ENCODE results near the gene LILRA5. TPM values are rescaled to one million over a fixed set of nuclear protein-coding genes. Genes with fewer than 3 reads are reported as not detected.

The LILRA5 gene
- total RNA-seq, 2 donors from 2014 or later: 9.6 to 12.2 TPM

GRCh38 chr19:54337858-54338230 lies 24.9 kb upstream of the LILRA5 start:
- ATAC-seq (ENCODE audit: insufficient number of reproducible peaks, low FRiP score, low read depth) (no peak), DNase-seq (ENCODE audit: low spot score) (no peak)
- no peak overlapping the region for H3K4me3 ChIP-seq
- H3K36me3 ChIP-seq: no peaks in the 10 kb centered on the region
- H3K9me3 ChIP-seq: no peaks in the 10 kb centered on the region
- TF ChIP-seq, protein P1, sequence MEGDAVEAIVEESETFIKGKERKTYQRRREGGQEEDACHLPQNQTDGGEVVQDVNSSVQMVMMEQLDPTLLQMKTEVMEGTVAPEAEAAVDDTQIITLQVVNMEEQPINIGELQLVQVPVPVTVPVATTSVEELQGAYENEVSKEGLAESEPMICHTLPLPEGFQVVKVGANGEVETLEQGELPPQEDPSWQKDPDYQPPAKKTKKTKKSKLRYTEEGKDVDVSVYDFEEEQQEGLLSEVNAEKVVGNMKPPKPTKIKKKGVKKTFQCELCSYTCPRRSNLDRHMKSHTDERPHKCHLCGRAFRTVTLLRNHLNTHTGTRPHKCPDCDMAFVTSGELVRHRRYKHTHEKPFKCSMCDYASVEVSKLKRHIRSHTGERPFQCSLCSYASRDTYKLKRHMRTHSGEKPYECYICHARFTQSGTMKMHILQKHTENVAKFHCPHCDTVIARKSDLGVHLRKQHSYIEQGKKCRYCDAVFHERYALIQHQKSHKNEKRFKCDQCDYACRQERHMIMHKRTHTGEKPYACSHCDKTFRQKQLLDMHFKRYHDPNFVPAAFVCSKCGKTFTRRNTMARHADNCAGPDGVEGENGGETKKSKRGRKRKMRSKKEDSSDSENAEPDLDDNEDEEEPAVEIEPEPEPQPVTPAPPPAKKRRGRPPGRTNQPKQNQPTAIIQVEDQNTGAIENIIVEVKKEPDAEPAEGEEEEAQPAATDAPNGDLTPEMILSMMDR (IDR thresholded peaks at IDR 0.05): no peak
- no peaks in the 10 kb centered on the region for H3K4me1 ChIP-seq (ENCODE audit: control insufficient read depth in 1 of 2, low read depth in 2 of 2)
- no peak overlapping the region for H3K27ac ChIP-seq
- H3K27me3 ChIP-seq (replicated peaks; ENCODE audit: insufficient read depth): no peaks in the 10 kb centered on the region

DNA sequence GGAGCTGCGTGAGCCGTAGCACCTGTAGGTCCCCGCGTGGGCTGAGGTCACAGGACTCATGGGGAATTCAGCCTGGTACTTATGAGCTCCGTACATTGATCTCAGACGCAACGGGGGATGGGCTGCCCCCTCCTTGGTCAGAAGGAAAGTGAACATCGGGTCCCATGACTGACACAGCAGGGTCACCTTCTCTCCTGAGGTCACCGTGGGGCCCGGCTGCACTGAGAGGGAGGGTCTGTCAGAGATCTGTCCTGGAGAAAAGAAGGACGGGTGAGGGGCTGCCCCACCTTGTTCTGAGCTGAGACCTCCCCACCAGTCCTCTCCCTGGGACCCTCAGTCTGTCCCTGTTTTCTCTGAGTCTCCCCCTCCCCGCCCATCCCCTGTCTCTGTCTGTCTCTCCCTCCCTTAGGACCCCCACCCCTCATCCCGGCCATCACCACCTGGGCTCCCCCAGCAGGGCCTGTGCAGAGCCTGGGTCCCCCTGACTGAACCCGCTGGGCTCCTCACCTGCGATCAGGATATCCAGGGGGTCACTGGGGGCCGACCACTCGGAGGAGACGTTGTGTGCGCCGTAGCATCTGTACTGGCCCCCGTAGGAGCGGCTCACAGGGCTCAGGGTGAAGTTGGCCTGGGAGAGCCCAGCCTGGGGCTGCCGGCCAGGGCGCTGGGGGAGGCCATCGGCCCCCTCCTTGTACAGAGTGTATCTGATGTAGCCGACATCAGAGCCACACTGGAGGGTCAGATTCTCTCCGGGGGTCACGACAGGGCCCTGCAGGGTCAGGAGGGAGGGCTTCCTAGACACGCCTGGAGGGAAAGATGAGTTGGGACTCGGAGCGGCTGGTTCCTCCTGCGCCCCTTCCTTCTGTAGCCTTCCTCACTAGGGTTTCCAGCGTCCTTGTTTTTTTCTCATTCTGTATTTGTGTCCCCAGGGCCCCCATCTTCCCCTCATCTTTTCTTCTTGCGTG lies 24.2 kb upstream of the LILRA5 start:
- Histone ChIP-seq H3K9me3 (no peaks in the 10 kb centered on the region), H3K27me3 (replicated peaks; ENCODE audit: insufficient read depth) (no peaks in the 10 kb centered on the region), H3K27ac (no peak overlapping the region), H3K4me3 (no peak overlapping the region), H3K4me1 (ENCODE audit: control insufficient read depth in 1 of 2, low read depth in 2 of 2) (no peaks in the 10 kb centered on the region), H3K36me3 (no peaks in the 10 kb centered on the region)
- no peak for ATAC-seq (ENCODE audit: insufficient number of reproducible peaks, low FRiP score, low read depth)
- DNase-seq (ENCODE audit: low spot score): no peak
- TF ChIP-seq, protein P1 (IDR thresholded peaks at IDR 0.05): no peak

- no peaks in the 10 kb centered on the region for H3K9me3 ChIP-seq
- H3K27me3 ChIP-seq (replicated peaks; ENCODE audit: insufficient read depth): no peaks in the 10 kb centered on the region
- no peak overlapping the region for H3K4me3 ChIP-seq
- no peaks in the 10 kb centered on the region for H3K36me3 ChIP-seq
- DNase-seq (ENCODE audit: low spot score): no peak
- no peak overlapping the region for H3K27ac ChIP-seq
- no peak for ATAC-seq (ENCODE audit: insufficient number of reproducible peaks, low FRiP score, low read depth)
- no peaks in the 10 kb centered on the region for H3K4me1 ChIP-seq (ENCODE audit: control insufficient read depth in 1 of 2, low read depth in 2 of 2)
- TF ChIP-seq, protein P1 (IDR thresholded peaks at IDR 0.05): no peak
Measured at GRCh38 chr19:54335979-54336892, 23.3 kb upstream of the LILRA5 start.

GRCh38 chr19:54335164-54335563 lies 22.2 kb upstream of the LILRA5 start:
- Histone ChIP-seq H3K4me3 (peak overlapping the region; percentile 25), H3K9me3 (no peaks in the 10 kb centered on the region), H3K27me3 (replicated peaks; ENCODE audit: insufficient read depth) (no peaks in the 10 kb centered on the region), H3K4me1 (ENCODE audit: control insufficient read depth in 1 of 2, low read depth in 2 of 2) (no peaks in the 10 kb centered on the region), H3K27ac (no peak overlapping the region), H3K36me3 (no peaks in the 10 kb centered on the region)
- TF ChIP-seq, protein P1 (IDR thresholded peaks at IDR 0.05): no peak
- DNase-seq (ENCODE audit: low spot score): no peak
- ATAC-seq (ENCODE audit: insufficient number of reproducible peaks, low FRiP score, low read depth): no peak
